H1 (cell line): ENCODE results near the gene ATP6V1B1. TPM values are rescaled to one million over a fixed set of nuclear protein-coding genes. Genes with fewer than 3 reads are reported as not detected.

Experiments used
- CTCF ChIA-PET: fragments of 300-600 bp; sonication (Branson Sonifier 250); formaldehyde crosslinking; loops from one replicate; lab custom pipeline; 2021; ENCODE audit not compliant: partially characterized antibody; lab: Charles Lee
- POLR2A ChIA-PET: fragments of 300-600 bp; sonication (Branson Sonifier 250); formaldehyde crosslinking; loops from one replicate; lab custom pipeline; 2021; ENCODE audit warnings: inconsistent platforms; ENCODE audit not compliant: partially characterized antibody; lab: Charles Lee
- DNase-seq, 2 experiments: peaks; one replicate each; pipeline versions ENCODE4 v3.0.0 to v3.0.0-alpha.2; 2010 to 2022; ENCODE audit warnings: low spot score in 2 of 2, low read depth in 1 of 2, mixed read lengths in 1 of 2
- FAIRE-seq: peaks from 2 replicates; lab custom pipeline; 2011; peaks lifted over from hg19 to GRCh38; lab: Jason Lieb, UNC
- H2AFZ ChIP-seq: 2 replicates; pipeline ENCODE4 v1.8.1; 2012; ENCODE audit warnings: low read length, inconsistent platforms
- H2AK5ac ChIP-seq: 2 replicates; pipeline ENCODE4 v1.6.1; 2013; ENCODE audit warnings: low read depth, low read length
- H2BK120ac ChIP-seq: replicated peaks from 2 replicates; pipeline ENCODE3; 2013; ENCODE audit warnings: low read depth, low read length, inconsistent platforms
- H2BK12ac ChIP-seq: 2 replicates; pipeline ENCODE4 v1.6.1; 2013; ENCODE audit warnings: low read depth, low read length
- H2BK15ac ChIP-seq: 2 replicates; pipeline ENCODE4 v1.6.1; 2013; ENCODE audit warnings: low read length
- H2BK20ac ChIP-seq: 2 replicates; pipeline ENCODE4 v1.6.1; 2013; ENCODE audit warnings: low read length
- H2BK5ac ChIP-seq: 2 replicates; pipeline ENCODE4 v1.6.1; 2013; ENCODE audit warnings: low read depth, low read length
- H3K14ac ChIP-seq: 2 replicates; pipeline ENCODE4 v1.6.1; 2013; ENCODE audit warnings: inconsistent platforms; ENCODE audit not compliant: insufficient read length
- H3K18ac ChIP-seq: 2 replicates; pipeline ENCODE4 v1.6.1; 2013; ENCODE audit warnings: low read length; ENCODE audit errors: extremely low read depth
- H3K23ac ChIP-seq: 2 replicates; pipeline ENCODE4 v1.6.1; 2013; ENCODE audit warnings: inconsistent platforms; ENCODE audit not compliant: insufficient read length
- H3K23me2 ChIP-seq: 2 replicates; pipeline ENCODE4 v1.6.1; 2013; ENCODE audit warnings: low read depth, low read length
- H3K27ac ChIP-seq: 2 replicates; pipeline ENCODE4 v1.6.1; 2011; ENCODE audit warnings: low read depth, low read length, inconsistent platforms
- H3K27me3 ChIP-seq, 4 experiments: replicated peaks in 1 of 4; 1 replicate in 1 of 4; 2 replicates in 3 of 4; pipeline versions ENCODE4 v1.6.1 to v1.8.1; 2011 to 2013; ENCODE audit warnings: low read length in 3 of 4, mild to moderate bottlenecking in 3 of 4, inconsistent platforms in 2 of 4, mixed read lengths in 2 of 4, moderate library complexity in 1 of 4; ENCODE audit not compliant: control insufficient read depth in 3 of 4, insufficient read depth in 3 of 4; ENCODE audit errors: extremely low read depth in 1 of 4
- H3K36me3 ChIP-seq, 4 experiments: 2 replicates each; pipeline versions ENCODE4 v1.6.1 to v1.8.1; 2011 to 2013; ENCODE audit warnings: mild to moderate bottlenecking in 4 of 4, low read length in 3 of 4, moderate library complexity in 2 of 4, control low read depth in 1 of 4, inconsistent platforms in 1 of 4; ENCODE audit not compliant: insufficient read depth in 4 of 4, control insufficient read depth in 2 of 4
- H3K4ac ChIP-seq: replicated peaks from 2 replicates; pipeline ENCODE3; 2013; ENCODE audit warnings: low read length, low read depth, mixed read lengths, inconsistent platforms; ENCODE audit not compliant: insufficient read length
- H3K4me1 ChIP-seq, 4 experiments: replicated peaks in 1 of 4; 1 replicate in 1 of 4; 2 replicates in 3 of 4; pipeline versions ENCODE4 v1.6.1 to v1.8.1; 2011 to 2013; ENCODE audit warnings: low read length in 3 of 4, inconsistent platforms in 2 of 4, mixed read lengths in 1 of 4; ENCODE audit not compliant: insufficient read depth in 4 of 4, control insufficient read depth in 3 of 4
- H3K4me2 ChIP-seq, 2 experiments: 2 replicates each; pipeline versions ENCODE4 v1.6.1 to v1.8.1; 2011 to 2013; ENCODE audit warnings: low read depth in 2 of 2, low read length in 2 of 2, control low read depth in 1 of 2, inconsistent platforms in 1 of 2, mild to moderate bottlenecking in 1 of 2; ENCODE audit not compliant: insufficient read depth in 1 of 2
- H3K4me3 ChIP-seq, 4 experiments: fragments of 200-600, 300-600 bp in 1 of 4; sonication (generic), shearing (Covaris generic), sonication (Bioruptor Twin) in 1 of 4; 2 replicates each; pipeline versions ENCODE4 v1.5.1 to v1.8.1; 2011 to 2016; ENCODE audit warnings: low read length in 4 of 4, low read depth in 3 of 4, control low read depth in 2 of 4, inconsistent platforms in 2 of 4, mild to moderate bottlenecking in 2 of 4, mixed read lengths in 1 of 4, moderate library complexity in 1 of 4; ENCODE audit not compliant: insufficient read depth in 2 of 4; ENCODE audit errors: extremely low read depth in 1 of 4
- H3K56ac ChIP-seq: replicated peaks from 2 replicates; pipeline ENCODE3; 2013; ENCODE audit warnings: low read depth, mild to moderate bottlenecking, mixed read lengths, low read length, inconsistent platforms; ENCODE audit not compliant: insufficient read length
- H3K79me1 ChIP-seq: 2 replicates; pipeline ENCODE4 v1.6.1; 2013; ENCODE audit warnings: low read depth, low read length, control low read depth
- H3K79me2 ChIP-seq, 2 experiments: 2 replicates each; pipeline versions ENCODE4 v1.6.1 to v1.8.1; 2012 to 2013; ENCODE audit warnings: low read length in 2 of 2, mild to moderate bottlenecking in 2 of 2, inconsistent platforms in 1 of 2; ENCODE audit not compliant: insufficient read depth in 2 of 2, control insufficient read depth in 1 of 2
- H3K9ac ChIP-seq, 4 experiments: replicated peaks in 1 of 4; 1 replicate in 1 of 4; 2 replicates in 3 of 4; pipeline versions ENCODE4 v1.6.1 to v1.8.1; 2011 to 2013; ENCODE audit warnings: low read depth in 3 of 4, low read length in 3 of 4, control low read depth in 2 of 4, mild to moderate bottlenecking in 2 of 4, moderate library complexity in 2 of 4, inconsistent platforms in 1 of 4; ENCODE audit errors: extremely low read depth in 1 of 4
- H3K9me3 ChIP-seq, 2 experiments: 2 replicates each; pipeline versions ENCODE4 v1.6.1 to v1.8.1; 2012 to 2013; ENCODE audit warnings: mild to moderate bottlenecking in 2 of 2, moderate library complexity in 2 of 2, control low read depth in 1 of 2, inconsistent platforms in 1 of 2, low read depth in 1 of 2, low read length in 1 of 2, mixed read lengths in 1 of 2; ENCODE audit not compliant: insufficient read depth in 2 of 2
- H4K20me1 ChIP-seq, 2 experiments: replicated peaks in 1 of 2; 2 replicates each; pipeline versions ENCODE3 to v1.8.1; 2011 to 2013; ENCODE audit warnings: inconsistent platforms in 2 of 2, low read length in 2 of 2, mild to moderate bottlenecking in 1 of 2; ENCODE audit not compliant: insufficient read depth in 2 of 2, control insufficient read depth in 1 of 2
- H4K5ac ChIP-seq: 2 replicates; pipeline ENCODE4 v1.6.1; 2013; ENCODE audit warnings: low read length, low read depth, mixed read lengths, inconsistent platforms; ENCODE audit not compliant: insufficient read length
- H4K8ac ChIP-seq: 2 replicates; pipeline ENCODE4 v1.8.0; 2013; ENCODE audit warnings: mild to moderate bottlenecking, moderate library complexity, low read length, inconsistent platforms; ENCODE audit not compliant: insufficient read depth; ENCODE audit errors: extremely low read depth
- H4K91ac ChIP-seq: replicated peaks from 2 replicates; pipeline ENCODE3; 2013; ENCODE audit warnings: low read length, mixed read lengths, inconsistent platforms; ENCODE audit not compliant: insufficient read length
- EZH2 ChIP-seq: fragments of 200-600 bp; sonication (generic); IDR thresholded peaks from 2 replicates; pipeline ENCODE4 v1.7.1; 2012; ENCODE audit warnings: low read depth, mild to moderate bottlenecking, moderate library complexity, low read length, inconsistent platforms; ENCODE audit not compliant: severe bottlenecking
- KDM1A ChIP-seq: fragments of 200-600, 300-600 bp; sonication (generic); IDR thresholded peaks from 2 replicates; pipeline ENCODE4 v1.7.1; 2016; ENCODE audit warnings: mild to moderate bottlenecking, low read length, borderline replicate concordance
- KDM4A ChIP-seq: IDR thresholded peaks from one replicate; pipeline ENCODE4 v1.7.1; 2012; ENCODE audit warnings: low read depth, mild to moderate bottlenecking, moderate library complexity, low read length, inconsistent platforms; ENCODE audit not compliant: severe bottlenecking
- KDM5A ChIP-seq: fragments of 200-600 bp; IDR thresholded peaks from 2 replicates; pipeline ENCODE4 v1.7.1; 2012; ENCODE audit warnings: mild to moderate bottlenecking, low read length, inconsistent platforms, mixed read lengths
- NRF1 ChIP-seq: IDR thresholded peaks from 2 replicates; pipeline ENCODE4 v1.6.1; 2011; ENCODE audit warnings: mild to moderate bottlenecking, low read depth, low read length, improper control_type of control experiment
- PHF8 ChIP-seq: fragments of 200-600 bp; sonication (generic); conservative IDR thresholded peaks from 2 replicates; pipeline ENCODE4 v1.7.1; 2012; ENCODE audit warnings: low read depth, mild to moderate bottlenecking, inconsistent platforms, low read length, moderate library complexity
- WGBS, 2 experiments: shearing (Covaris generic) in 1 of 2; methylation state at CpG; one replicate each; pipeline versions ENCODE4 v1.1.6 to v1.1.7; 2013 to 2015; ENCODE audit warnings: low lambda C conversion rate in 2 of 2, mixed read lengths in 2 of 2, inconsistent platforms in 1 of 2, low coverage in 1 of 2, missing lambda C conversion rate in 1 of 2; ENCODE audit not compliant: insufficient replicate concordance in 2 of 2, insufficient coverage in 1 of 2, insufficient read length in 1 of 2; ENCODE audit errors: extremely low coverage in 1 of 2, missing lambda C conversion rate in 1 of 2; 5-methylcytosine and 5-hydroxymethylcytosine counted together
- polyA plus RNA-seq, 7 experiments: library from polyadenylated mRNA; depleted of rRNA in 3 of 7; stranded (reverse) in 5 of 7; unstranded in 2 of 7; fragments of >200 nt in 5 of 7; fragments of 200-250 nt in 2 of 7; gene quantifications; 1 replicate in 5 of 7; 2 replicates in 1 of 7; 4 replicates in 1 of 7; pipeline versions ENCODE4 v1.2.1 to v1.2.3, GENCODE V29; 2011 to 2013; ENCODE audit warnings: missing spikeins in 2 of 7, mixed read lengths in 2 of 7
- total RNA-seq: library from RNA; stranded (reverse); fragmentation: NEBNext Ultra II Directional; extraction: Animal tissue kit (Norgen Biotek cat#: 25700); gene quantifications from 2 replicates; pipeline ENCODE4 v1.2.1, GENCODE V29; 2021
- TF ChIP-seq, protein P1 (sequence below): IDR thresholded peaks from 2 replicates; pipeline ENCODE4 v1.6.1; 2012; ENCODE audit warnings: inconsistent platforms
- TF ChIP-seq, protein P2 (sequence below): IDR thresholded peaks from 2 replicates; pipeline ENCODE4 v1.6.1; 2012; ENCODE audit warnings: inconsistent platforms

Gene ATP6V1B1
- total and polyA plus RNA-seq, 2 of the 8 experiments (the other 6 are each of a cell fraction or from before 2014, with no cell fraction given) = not detected

DNA sequence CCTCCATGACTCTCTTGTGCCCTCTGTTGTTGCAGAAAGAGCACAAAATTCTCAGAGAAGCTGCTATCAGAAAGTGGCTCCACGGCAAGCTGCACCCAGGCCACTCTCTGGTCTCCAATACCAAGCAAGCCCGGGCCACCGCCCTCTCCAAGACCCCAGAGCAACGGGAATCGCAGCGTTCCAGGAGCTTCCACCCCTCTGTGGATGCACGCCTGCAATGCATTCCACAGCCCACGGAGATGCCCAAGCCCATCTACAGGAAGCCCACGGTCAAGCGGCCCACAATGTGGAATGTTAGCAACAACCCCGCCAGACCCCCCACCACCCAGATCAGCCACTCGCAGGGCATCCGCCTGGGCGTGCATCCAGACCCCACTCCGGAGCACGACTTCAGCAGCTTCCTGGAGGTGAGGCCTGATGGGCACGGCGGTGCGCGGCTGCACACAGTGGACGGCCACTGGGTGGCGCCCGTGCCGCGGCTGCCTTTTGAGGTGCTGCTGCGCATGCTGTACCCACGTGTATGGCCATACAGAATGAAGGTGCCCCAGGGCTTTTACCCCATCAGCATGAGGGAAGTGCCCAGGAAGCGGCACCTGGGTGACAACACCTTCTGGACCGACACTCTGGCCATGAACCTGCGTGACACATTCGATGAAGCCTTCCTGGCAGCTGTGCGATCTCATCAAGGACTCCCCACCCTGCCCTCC, 49.0 kb downstream of the ATP6V1B1 start:
- Histone ChIP-seq H3K36me3 (peaks cover 0 to 9% (median under 1%) of the 10 kb centered on the region in 4 experiments; a peak in 2 of 8 replicates), H3K4me3 (peak overlapping the region in 1 of 4 experiments; percentile 35; a peak in 2 of 8 replicates), H3K4me1 (peaks cover 0 to 6% (median 4%) of the 10 kb centered on the region in 4 experiments; a peak in 4 of 7 replicates), H3K79me1 (no peaks in the 10 kb centered on the region), H4K20me1 (peaks cover 0 to 6% of the 10 kb centered on the region in 2 experiments), H2BK5ac (no peak overlapping the region), H3K23ac (no peak overlapping the region), H3K4ac (no peak overlapping the region), H4K91ac (peak overlapping the region; percentile 29), H2BK120ac (no peak overlapping the region), H3K4me2 (peak overlapping the region in 1 of 2 experiments; percentile 63; a peak in 3 of 4 replicates), H2BK15ac (no peak overlapping the region), H4K5ac (no peak overlapping the region), H3K79me2 (no peaks in the 10 kb centered on the region), H4K8ac (no peak overlapping the region), H3K56ac (no peak overlapping the region), H2AFZ (0 out of 2 replicates have a peak overlapping the region, but pooled peaks have one; percentile 22), H2BK20ac (no peak overlapping the region), H2BK12ac (no peak overlapping the region), H3K9ac (no peak overlapping the region), H2AK5ac (no peak overlapping the region), H3K23me2 (no peaks in the 10 kb centered on the region), H3K14ac (no peak overlapping the region), H3K27ac (no peak overlapping the region), H3K27me3 (peaks cover 0 to 4% (median 2%) of the 10 kb centered on the region in 4 experiments; a peak in 5 of 7 replicates), H3K18ac (peak overlapping the region; percentile 38; the same call in 1 of the 2 replicates), H3K9me3 (no peaks in the 10 kb centered on the region)
- POLR2A ChIA-PET = interaction anchor here (0.6 to 1.0 kb wide), 2 partner anchors 17 to 1211 kb away, joined by 3 to 7 read pairs; no protein-coding TSS in a partner anchor
- 34% methylated on average over 32 of the region's 32 CpGs; no CpG with 5 or more reads in 1 of the 2 experiments for WGBS, 2 experiments
- no peak for FAIRE-seq
- DNase-seq = peak in 1 of 2 experiments; percentile 93
- CTCF ChIA-PET = interaction anchor here (0.6 to 7.1 kb wide), 33 partner anchors 8 to 195 kb away, joined by 3 to 66 read pairs (median 4); partner anchors contain the start of genes FIGLA, NAGK and TEX261
- TF ChIP-seq, protein P1, sequence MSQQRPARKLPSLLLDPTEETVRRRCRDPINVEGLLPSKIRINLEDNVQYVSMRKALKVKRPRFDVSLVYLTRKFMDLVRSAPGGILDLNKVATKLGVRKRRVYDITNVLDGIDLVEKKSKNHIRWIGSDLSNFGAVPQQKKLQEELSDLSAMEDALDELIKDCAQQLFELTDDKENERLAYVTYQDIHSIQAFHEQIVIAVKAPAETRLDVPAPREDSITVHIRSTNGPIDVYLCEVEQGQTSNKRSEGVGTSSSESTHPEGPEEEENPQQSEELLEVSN = peak; percentile 73
- TF ChIP-seq, protein P2, sequence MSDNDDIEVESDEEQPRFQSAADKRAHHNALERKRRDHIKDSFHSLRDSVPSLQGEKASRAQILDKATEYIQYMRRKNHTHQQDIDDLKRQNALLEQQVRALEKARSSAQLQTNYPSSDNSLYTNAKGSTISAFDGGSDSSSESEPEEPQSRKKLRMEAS = peak; percentile 95
- TF ChIP-seq KDM1A (0 out of 2 replicates have a peak, but pooled peaks have one; percentile 42), KDM5A (no peak), NRF1 (peak; percentile 16; the same call in 1 of the 2 replicates), PHF8 (no peak), EZH2 (no peak), KDM4A (peak; percentile 27)
